HG03139 (cell line): Measurements from ENCODE around the gene NYAP2.

Experiments used
- ATAC-seq: cut with Tn5 transposase; IDR thresholded peaks from one replicate; pipeline ENCODE4 v1.9.1; 2021; ENCODE audit not compliant: unreplicated experiment

The NYAP2 gene

DNA sequence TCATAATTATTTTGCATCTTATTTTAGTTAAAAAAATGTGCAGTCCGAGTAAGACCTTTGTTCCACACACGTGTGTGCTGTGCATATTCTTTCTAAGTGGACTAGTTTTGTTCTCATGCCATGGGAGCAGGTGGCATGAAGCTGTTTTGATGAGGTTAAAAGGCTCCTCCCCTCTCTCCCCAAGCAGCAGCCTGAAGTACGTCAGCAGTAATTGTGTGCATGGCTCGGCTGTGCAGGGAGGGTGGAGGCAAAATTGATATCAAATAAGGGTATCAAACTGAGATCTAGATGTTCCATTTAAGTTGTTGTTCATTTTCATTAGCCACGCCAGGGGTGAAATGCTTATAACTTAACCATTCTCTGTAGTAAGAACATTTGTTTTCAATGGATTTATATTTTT is at the start of gene NYAP2:
Gene NYAP2, plus strand, starts transcription at position 207 of the 400 bp plus-strand sequence. CDS start 9,171 bp downstream, outside the sequence.
- no peak for ATAC-seq

DNA sequence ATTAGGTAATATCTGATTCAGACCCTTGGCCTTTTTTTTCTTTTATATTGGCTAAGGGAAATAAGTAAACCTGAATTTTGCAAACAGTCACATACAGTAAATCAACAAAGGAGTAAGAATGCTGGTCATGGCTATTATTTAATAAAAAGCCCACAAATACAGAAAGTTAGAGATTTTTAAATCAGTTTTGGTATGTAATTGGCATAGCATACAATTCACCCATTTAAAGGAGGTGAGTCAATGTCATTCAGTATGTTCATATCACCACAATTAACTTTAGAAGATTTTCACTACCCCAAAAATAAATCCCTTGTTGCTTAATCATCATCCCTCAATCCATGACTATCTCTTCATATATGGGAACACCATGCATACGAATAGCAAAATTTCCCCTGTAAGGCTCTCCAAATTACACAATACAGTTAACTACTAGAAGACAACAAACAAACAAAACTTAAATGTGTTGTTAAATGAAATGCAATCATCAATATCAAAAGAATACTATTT is 45.9 kb upstream of the NYAP2 start:
- ATAC-seq = no peak

DNA sequence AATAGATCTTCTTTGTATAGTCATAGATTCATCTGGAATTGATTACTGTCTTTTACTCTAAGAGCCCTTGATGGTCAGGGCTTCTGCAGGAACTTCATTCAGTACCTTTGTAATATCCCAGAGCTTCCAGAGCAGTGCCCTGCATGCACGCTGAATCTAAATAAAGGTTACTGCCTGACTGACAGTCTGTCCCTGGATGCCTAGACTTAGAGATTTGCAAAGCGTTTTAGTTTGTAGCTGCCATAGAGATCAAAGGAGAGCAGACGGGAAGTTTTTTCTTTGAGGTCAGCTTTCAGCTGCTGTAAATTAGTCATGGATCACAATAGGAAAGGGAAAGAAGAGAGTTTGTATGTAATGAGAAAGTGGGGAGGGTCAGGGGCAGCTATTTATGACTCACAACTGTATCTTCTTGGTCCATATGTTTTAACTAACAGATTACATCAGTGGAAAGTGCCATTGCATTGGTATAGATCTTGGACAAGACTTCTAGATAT is 45.2 kb upstream of the NYAP2 start:
- no peak for ATAC-seq

DNA sequence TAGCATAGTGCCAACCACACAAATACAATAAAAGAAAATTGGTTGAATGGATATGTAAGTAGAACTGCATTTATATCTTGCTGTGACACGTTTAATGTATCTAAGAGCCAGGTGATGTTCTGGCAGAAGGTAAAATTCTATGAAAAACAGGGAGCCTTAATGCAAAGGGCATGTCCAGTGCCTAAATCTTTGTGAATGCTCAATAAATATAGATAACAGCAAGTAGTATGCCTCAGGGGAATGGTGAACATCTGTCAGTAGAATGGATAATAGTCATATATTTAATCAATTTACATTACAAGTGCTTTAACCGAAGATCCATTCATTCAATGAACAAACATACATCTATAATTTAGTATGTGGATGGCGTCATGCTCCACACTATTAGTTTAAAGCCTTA is 43.7 kb upstream of the NYAP2 start:
- ATAC-seq = no peak

DNA sequence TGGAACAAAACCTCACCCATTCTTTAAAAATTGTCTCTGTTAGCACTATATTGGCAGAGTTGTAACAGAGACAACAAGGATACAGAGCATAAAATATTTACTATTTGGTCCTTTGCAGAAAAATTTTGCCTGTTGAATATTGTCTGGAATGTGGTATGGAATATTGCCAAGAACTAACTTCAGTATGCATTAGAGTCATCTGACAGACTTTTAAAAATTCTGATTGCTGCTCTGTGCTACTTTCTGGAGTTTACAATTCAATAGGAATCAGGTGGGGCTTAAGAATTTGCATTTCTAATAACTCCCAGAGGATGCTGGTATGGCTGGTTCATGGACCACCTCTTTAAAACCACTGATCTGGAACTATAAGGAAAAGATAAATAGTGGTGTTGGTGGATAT is 32.8 kb upstream of the NYAP2 start:
- no peak for ATAC-seq

GRCh38 chr2:225367482-225367881 is 32.0 kb upstream of the NYAP2 start:
- no peak for ATAC-seq

DNA sequence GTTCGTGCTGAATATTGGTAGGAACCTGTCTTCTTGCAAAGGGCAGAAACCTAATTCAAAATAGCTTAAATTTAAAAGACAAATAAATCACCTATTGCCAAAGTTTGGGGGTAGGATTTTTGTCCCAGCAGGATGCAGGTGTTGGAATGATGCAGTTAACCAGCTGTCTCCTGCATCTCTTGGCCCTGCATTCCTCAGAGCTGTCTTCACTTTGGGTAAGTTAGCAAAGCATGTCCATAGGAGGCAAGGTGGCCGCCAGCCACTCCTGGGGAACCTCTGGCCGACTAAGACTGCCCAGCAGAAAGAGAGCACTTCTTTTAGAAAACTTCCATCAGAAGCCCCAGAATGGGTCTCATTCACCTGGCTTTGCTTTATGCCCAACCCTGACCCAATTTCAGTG is 20.5 kb upstream of the NYAP2 start:
- no peak for ATAC-seq

DNA sequence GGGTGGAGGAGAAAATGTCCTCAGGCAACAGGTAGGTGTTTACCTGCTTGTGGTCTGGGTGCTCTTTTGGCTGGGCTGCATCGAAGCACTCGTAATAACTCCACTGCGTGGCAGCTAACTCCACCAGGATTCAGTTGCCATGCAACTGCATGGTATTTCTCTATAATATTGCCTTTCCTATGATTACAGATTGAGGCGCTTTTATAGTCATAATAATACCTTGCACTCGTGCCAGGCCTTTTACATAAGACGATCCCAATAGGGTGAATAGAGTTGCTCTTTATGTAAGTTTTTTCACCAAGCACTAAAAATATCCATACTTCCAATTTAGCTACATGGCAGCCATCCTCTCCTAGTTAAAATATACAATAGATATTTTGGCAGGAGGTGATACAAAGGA is 19.7 kb upstream of the NYAP2 start:
- no peak for ATAC-seq

DNA sequence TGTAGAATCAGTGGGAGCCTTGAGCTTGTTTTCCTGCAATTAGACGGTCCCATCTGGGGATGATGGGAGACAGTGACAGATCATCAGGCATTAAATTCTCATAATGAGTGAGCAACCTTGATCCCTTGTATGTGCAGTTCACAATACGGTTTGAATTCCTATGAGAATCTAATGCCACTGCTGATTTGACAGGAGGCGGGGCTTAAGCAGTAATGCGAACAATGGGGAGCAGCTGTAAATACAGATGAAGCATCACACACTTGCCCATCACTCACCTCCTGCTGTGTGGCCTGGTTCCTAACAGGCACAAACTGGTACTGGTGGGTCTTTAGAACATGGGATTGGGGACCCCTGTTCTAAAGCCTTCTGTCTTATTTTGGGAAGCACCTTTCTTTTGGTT is 17.9 kb upstream of the NYAP2 start:
- no peak for ATAC-seq

DNA sequence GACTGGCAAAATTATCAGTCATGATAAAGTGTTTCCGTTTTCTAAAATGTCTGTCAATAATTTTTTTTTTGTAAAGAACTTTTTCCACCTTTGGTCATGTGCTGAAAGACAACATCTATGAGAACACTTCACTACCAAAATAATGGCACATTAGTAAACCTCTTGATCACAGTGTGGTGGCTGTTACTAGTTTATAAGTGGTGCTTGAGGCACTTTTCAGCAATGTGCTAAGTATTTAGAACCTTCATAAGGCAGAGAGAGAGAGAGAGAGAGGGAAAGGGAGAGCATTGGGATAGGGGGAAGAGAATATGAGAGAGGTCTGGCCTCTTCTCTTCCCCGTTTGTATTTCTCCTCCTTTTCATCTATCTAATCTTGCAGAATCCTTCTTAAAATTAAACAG is 1.1 kb upstream of the NYAP2 start:
- ATAC-seq = no peak

- ATAC-seq = no peak
Observed at GRCh38 chr2:225400060-225400511, 576 bp downstream of the NYAP2 start.

- ATAC-seq = no peak
Observed at GRCh38 chr2:225400546-225401400, 1.3 kb downstream of the NYAP2 start.

- no peak for ATAC-seq
Observed at GRCh38 chr2:225402210-225402776, 2.8 kb downstream of the NYAP2 start.

DNA sequence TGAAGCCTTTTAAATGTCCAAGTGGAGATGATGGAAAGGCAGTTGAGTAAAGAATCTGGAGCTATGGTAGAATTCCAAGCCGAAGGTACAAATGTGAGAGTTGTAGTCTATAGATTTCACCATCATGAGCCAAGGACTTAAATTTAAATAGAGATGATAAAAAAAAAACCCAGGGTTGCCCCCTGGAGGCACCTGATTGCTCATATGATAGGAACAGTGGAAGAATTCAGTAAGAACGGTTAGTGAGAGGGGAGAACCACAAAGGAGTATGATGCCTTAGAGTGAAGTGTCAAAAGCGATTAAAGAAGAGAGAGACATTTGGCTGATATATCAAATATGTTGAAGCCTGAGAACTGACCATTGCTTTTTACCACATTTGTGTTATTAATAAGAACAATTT is 11.9 kb downstream of the NYAP2 start:
- ATAC-seq = no peak

GRCh38 chr2:225413786-225414185 is 14.3 kb downstream of the NYAP2 start:
- no peak for ATAC-seq

DNA sequence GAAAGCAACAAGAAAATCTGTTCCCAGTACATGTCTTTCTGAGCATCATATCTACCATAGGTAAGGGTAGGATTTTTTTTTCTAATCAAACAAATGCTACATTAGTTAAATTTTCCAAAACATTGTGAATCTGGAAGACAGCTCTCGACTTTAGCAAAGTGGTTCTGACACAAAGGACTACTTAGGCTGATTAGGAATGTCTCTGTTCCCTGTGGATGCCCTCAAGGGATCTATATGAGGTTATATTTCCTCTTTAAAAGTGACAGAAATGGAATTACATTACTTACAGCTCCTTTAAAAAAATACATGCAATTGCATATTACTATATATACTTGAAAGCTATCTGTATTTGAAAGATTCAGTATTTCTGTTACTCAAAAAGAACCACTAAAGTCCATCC is 15.4 kb downstream of the NYAP2 start:
- no peak for ATAC-seq

DNA sequence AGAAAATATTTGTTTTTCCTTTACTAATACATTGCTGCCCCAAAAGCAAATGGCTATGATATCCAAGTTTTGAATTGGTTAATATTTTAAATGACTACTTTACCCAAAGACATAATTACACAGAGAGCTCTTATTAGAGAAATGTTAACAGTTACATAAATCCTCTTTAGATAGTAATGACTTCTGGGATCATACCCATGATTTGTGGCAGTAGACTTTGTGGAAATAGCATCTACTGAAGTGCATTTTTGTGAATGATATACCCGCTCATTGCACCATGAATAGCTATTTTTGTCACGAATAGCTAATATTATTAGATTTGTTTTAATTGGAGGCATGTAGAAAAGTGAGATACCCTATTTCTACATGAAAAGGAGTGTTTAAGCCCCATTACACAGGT is 15.8 kb downstream of the NYAP2 start:
- no peak for ATAC-seq

GRCh38 chr2:225415792-225416191 is 16.3 kb downstream of the NYAP2 start:
- no peak for ATAC-seq

- no peak for ATAC-seq
Observed at GRCh38 chr2:225416616-225417367, 17.3 kb downstream of the NYAP2 start.

DNA sequence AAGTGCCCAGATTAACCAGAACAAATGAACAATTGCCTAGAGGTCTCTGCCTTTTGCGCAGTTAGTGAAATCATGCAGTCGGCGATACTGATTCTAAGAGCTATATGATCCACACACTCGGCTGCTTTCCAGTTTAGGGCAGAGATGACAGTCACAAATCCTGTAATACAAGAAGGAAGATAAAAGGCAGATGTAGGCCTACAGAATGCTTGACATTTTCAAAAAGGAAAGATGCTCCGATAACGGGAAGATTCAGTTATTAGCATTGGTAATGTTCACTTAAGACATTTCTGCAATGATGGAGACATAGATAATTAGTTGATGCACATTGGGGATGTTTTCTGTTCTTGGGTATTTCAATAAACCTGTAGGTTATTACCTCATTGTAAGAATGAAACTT is 19.5 kb downstream of the NYAP2 start:
- ATAC-seq = no peak

DNA sequence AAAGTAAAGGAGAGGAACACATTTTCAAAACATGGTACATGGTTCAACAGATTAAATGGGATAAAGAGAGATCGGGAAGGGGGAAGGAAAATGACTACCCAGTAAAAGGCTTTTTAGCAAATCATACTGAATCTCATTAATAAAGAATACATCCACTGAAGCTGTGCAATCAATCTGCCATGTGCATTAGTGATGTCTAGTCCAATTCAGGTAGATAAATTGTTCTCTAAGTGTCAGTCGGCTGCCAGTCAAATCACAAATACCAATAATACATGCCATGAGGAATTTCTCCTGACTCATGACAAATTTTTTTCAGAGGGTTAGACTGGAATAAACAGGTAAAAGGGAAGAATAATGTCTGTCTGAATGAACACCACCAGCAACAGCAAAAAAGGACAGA is 22.6 kb downstream of the NYAP2 start:
- no peak for ATAC-seq

- no peak for ATAC-seq
Observed at GRCh38 chr2:225425284-225425683, 25.8 kb downstream of the NYAP2 start.
